Hepatocyte (in vitro differentiated cells): ENCODE results near the gene ZNF584. TPM values are rescaled to one million over a fixed set of nuclear protein-coding genes. Genes with fewer than 3 reads are reported as not detected.

ENCODE experiments used
- DNase-seq: peaks from one replicate; pipeline ENCODE4 v3.0.0-alpha.2; 2016; ENCODE audit warnings: low spot score
- H2AFZ ChIP-seq: fragments of 200-600 bp; sonication (generic); 2 replicates; pipeline ENCODE4 v1.6.0; 2016; ENCODE audit warnings: antibody characterized with exemption, mild to moderate bottlenecking
- H3K27ac ChIP-seq: fragments of 200-600 bp; sonication (generic); 2 replicates; pipeline ENCODE4 v1.5.1; 2016; ENCODE audit warnings: mild to moderate bottlenecking
- H3K27me3 ChIP-seq: fragments of 200-600 bp; sonication (generic); 2 replicates; pipeline ENCODE4 v1.6.1; 2016
- H3K36me3 ChIP-seq: fragments of 200-600 bp; sonication (generic); replicated peaks from 2 replicates; pipeline ENCODE4 v1.5.1; 2016; ENCODE audit warnings: low read depth; ENCODE audit not compliant: insufficient read depth
- H3K4me1 ChIP-seq: fragments of 200-600 bp; sonication (generic); 2 replicates; pipeline ENCODE4 v1.5.1; 2016; ENCODE audit warnings: mild to moderate bottlenecking, moderate library complexity; ENCODE audit not compliant: insufficient read depth
- H3K4me2 ChIP-seq: fragments of 200-600 bp; sonication (generic); 2 replicates; pipeline ENCODE4 v1.6.0; 2016
- H3K4me3 ChIP-seq: fragments of 200-600 bp; sonication (generic); 2 replicates; pipeline ENCODE4 v1.5.1; 2016; ENCODE audit warnings: mild to moderate bottlenecking
- H3K79me2 ChIP-seq: fragments of 200-600 bp; sonication (generic); 2 replicates; pipeline ENCODE4 v1.6.0; 2017; ENCODE audit warnings: mild to moderate bottlenecking
- H3K9me2 ChIP-seq: fragments of 200-600 bp; sonication (generic); replicated peaks from 2 replicates; pipeline ENCODE4 v1.6.0; 2017; ENCODE audit warnings: mild to moderate bottlenecking; ENCODE audit not compliant: insufficient read depth
- H3K9me3 ChIP-seq: fragments of 200-600 bp; sonication (generic); 2 replicates; pipeline ENCODE4 v1.5.1; 2016; ENCODE audit warnings: low read depth, mild to moderate bottlenecking
- H4K20me1 ChIP-seq: fragments of 200-600 bp; sonication (generic); 2 replicates; pipeline ENCODE4 v1.6.0; 2016; ENCODE audit warnings: mild to moderate bottlenecking; ENCODE audit not compliant: insufficient read depth, poor library complexity, severe bottlenecking
- EZH2 ChIP-seq: fragments of 200-600 bp; sonication (generic); IDR thresholded peaks from 2 replicates; pipeline ENCODE4 v1.6.1; 2016; ENCODE audit warnings: antibody characterized with exemption, mild to moderate bottlenecking, borderline replicate concordance
- EZH2phosphoT487 ChIP-seq: fragments of 200-600 bp; sonication (generic); IDR thresholded peaks from one replicate; pipeline ENCODE4 v1.6.1; 2018; ENCODE audit warnings: antibody characterized with exemption, mild to moderate bottlenecking, low read depth, moderate library complexity; ENCODE audit not compliant: unreplicated experiment, severe bottlenecking
- WGBS: methylation state at CpG from one replicate; pipeline ENCODE4 v1.1.6; 2016; ENCODE audit warnings: low lambda C conversion rate; ENCODE audit errors: missing lambda C conversion rate; 5-methylcytosine and 5-hydroxymethylcytosine counted together
- polyA plus RNA-seq: library from polyadenylated mRNA; unstranded; fragments of >200 nt; fragmentation: Nextera tagmentation; extraction: Ambion mirVana; gene quantifications from 2 replicates; pipeline ENCODE4 v1.2.1, GENCODE V29; 2016
- total RNA-seq: library from RNA; depleted of rRNA; stranded (reverse); fragments of >200 nt; gene quantifications from 2 replicates; pipeline ENCODE4 v1.2.3, GENCODE V29; 2014
- TF ChIP-seq, protein P1 (sequence below): fragments of 200-600 bp; sonication (generic); IDR thresholded peaks from 2 replicates; pipeline ENCODE4 v1.5.1; 2016; ENCODE audit warnings: antibody characterized with exemption, mild to moderate bottlenecking; ENCODE audit not compliant: poor library complexity

The ZNF584 gene
- total and polyA plus RNA-seq, 2 experiments from 2014 or later, result 5.5 to 7.9 TPM

DNA sequence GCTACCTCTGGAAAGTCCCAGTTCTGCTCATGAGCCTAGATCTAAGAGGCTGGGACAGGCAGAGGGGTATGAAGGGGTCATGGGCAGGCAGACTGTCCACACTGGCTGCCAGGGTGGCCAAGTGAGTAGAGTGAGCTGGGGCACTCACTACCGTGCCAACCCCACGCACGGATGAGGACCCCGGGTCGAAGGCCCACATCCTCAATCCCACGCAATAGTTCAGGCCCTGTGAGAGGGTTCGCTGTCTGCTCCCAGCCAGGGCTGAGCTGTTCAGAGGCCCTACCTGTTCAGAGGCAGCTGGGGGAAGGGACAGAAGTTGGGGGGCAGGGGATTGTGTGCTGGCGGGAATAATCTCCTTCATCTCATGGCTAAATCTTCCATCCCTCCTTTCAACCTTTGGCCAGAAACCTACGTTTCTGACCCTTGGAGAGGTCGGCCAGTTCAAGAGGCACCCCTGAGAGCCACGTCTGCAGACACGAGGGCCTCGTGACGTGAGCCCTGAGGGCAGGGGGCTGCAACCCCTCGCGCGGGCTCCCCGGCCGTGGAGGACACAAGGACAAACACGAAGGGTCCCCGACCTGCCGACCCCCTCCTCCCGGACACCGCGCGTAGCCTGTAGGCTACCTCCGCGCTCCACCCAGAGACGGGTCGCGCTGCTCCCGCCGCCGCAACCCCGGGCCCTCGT lies 22.4 kb upstream of the ZNF584 start:
- Histone ChIP-seq H3K79me2 (peaks cover 53% of the 10 kb centered on the region), H3K27ac (peak overlapping the region; percentile 99), H3K9me2 (no peaks in the 10 kb centered on the region), H3K4me1 (peaks cover 24% of the 10 kb centered on the region), H3K36me3 (no peaks in the 10 kb centered on the region), H3K9me3 (no peaks in the 10 kb centered on the region), H4K20me1 (peaks cover under 1% of the 10 kb centered on the region), H3K4me3 (peak overlapping the region; percentile 37), H3K4me2 (peak overlapping the region; percentile 86), H2AFZ (peak overlapping the region; percentile 59), H3K27me3 (no peaks in the 10 kb centered on the region)
- TF ChIP-seq EZH2, result no peak
- TF ChIP-seq, protein P1, sequence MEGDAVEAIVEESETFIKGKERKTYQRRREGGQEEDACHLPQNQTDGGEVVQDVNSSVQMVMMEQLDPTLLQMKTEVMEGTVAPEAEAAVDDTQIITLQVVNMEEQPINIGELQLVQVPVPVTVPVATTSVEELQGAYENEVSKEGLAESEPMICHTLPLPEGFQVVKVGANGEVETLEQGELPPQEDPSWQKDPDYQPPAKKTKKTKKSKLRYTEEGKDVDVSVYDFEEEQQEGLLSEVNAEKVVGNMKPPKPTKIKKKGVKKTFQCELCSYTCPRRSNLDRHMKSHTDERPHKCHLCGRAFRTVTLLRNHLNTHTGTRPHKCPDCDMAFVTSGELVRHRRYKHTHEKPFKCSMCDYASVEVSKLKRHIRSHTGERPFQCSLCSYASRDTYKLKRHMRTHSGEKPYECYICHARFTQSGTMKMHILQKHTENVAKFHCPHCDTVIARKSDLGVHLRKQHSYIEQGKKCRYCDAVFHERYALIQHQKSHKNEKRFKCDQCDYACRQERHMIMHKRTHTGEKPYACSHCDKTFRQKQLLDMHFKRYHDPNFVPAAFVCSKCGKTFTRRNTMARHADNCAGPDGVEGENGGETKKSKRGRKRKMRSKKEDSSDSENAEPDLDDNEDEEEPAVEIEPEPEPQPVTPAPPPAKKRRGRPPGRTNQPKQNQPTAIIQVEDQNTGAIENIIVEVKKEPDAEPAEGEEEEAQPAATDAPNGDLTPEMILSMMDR, result no peak
- TF ChIP-seq EZH2phosphoT487, result no peak
- DNase-seq, result no peak
- WGBS, result 16% methylated on average over 34 of the region's 36 CpGs

DNA sequence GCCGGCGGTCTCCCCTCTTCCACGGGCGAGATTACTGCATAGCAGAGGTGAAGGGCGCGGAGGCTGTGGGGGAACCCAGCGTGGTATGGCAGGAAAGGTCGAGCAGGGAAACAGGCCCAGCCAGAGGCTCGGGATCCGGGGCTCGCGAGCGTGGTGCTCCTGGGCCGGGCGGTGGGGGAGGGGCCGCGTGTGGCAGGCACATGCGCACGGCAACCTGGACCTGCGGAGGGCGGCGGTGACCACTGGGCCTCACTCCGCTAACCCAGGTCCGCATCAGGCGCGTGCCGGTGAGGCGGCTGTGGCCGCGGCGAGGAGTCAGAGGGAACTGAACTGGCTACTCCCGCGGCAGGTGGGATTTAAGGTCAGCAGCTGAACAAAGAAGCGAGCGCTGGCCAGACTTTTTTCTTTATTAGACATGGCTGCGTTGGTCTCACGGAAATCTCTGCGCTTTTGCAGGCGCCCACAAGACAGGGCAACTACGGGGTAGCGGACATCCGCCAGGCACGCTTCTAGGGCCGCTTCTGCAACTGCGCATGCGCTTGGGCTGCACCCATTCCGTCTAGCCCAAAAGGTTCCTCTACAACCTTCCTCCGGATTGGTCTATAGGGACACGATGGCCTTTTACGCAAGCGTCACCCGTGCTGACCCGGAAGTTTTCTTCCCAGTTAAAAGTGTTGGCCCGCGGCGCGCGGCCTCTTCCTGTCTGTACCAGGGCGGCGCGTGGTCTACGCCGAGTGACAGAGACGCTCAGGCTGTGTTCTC lies 21.7 kb upstream of the ZNF584 start, which contains the start of gene RPS5:
Gene RPS5, plus strand, starts transcription at position 694 of the 762 bp plus-strand sequence. CDS start 869 bp downstream, outside the sequence.
- Histone ChIP-seq H3K27me3 (no peaks in the 10 kb centered on the region), H3K9me2 (no peaks in the 10 kb centered on the region), H3K4me3 (peak within 1 kb of the TSS; percentile 60), H3K79me2 (peaks cover 48% of the 10 kb centered on the region), H3K9me3 (no peaks in the 10 kb centered on the region), H3K4me2 (peak within 1 kb of the TSS; percentile 95), H4K20me1 (peaks cover 8% of the 10 kb centered on the region), H3K4me1 (peaks cover 20% of the 10 kb centered on the region), H2AFZ (peak within 1 kb of the TSS; percentile 59), H3K27ac (peak within 1 kb of the TSS; percentile 99), H3K36me3 (no peaks in the 10 kb centered on the region)
- peak; percentile 98 for DNase-seq
- 1% methylated on average over 54 of the region's 64 CpGs for WGBS
- TF ChIP-seq, protein P1, result no peak
- TF ChIP-seq EZH2phosphoT487 (no peak), EZH2 (no peak)

DNA sequence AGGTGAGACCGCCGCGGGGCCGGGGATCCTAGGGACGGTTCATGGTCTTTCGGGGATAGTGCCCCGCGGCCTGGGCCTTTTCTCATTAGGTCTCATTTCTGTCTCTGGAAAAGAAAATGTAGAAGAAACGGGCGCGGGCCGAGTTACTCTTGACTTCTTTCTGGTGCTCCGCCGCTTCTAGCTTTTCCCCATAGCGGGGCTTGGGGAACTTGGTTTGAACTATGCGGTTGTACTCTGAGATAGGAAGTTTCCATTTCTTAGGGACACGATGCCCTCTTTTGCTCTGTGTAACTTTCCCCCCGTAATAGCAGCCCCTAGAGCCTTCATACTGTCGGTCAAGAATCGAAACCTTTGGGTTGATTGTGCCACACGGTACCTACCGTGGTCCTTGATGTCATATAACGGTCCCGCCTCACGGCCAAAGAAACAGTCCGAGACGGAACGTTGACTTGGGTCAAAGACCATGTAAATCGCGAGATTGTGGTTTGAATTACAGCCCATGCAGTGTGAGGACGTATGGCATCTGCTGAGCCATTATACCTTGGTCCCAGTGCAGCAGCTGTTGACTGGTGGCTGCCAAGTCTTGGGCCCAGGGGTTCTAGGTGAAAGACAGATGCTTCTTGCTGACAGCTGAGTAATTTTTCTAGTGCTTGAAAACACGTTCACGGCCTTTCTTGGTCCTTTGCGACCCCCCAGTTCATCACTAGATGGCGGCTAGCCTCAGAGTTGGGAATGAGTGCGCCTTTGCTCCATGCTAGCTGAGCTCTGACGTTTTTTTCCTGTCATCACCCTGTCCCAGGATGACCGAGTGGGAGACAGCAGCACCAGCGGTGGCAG lies 20.9 kb upstream of the ZNF584 start:
- H3K79me2 ChIP-seq, result peaks cover 44% of the 10 kb centered on the region

More for the DNA sequence above, 20.9 kb upstream of the ZNF584 start:
- Histone ChIP-seq H3K4me2 (peak overlapping the region; percentile 95), H2AFZ (no peak overlapping the region), H3K4me3 (peak overlapping the region; percentile 60), H3K9me3 (no peaks in the 10 kb centered on the region), H4K20me1 (peaks cover 8% of the 10 kb centered on the region), H3K4me1 (peaks cover 19% of the 10 kb centered on the region), H3K27ac (peak overlapping the region; percentile 55), H3K27me3 (no peaks in the 10 kb centered on the region), H3K36me3 (no peaks in the 10 kb centered on the region), H3K9me2 (no peaks in the 10 kb centered on the region)
- WGBS, result 10% methylated on average over 39 of the region's 39 CpGs
- TF ChIP-seq, protein P1, result no peak
- TF ChIP-seq EZH2phosphoT487 (no peak), EZH2 (no peak)
- DNase-seq, result no peak
